NCI-H2227 (cell line): ENCODE measurements around the gene SELE.
"Not testable (repeated sequence)": the region's sequence is repeated elsewhere in the genome, so short reads cannot be mapped to it uniquely, and the experiment has no call there.

Experiments
- DNase-seq: peaks from one replicate; lab custom pipeline; 2025; ENCODE audit not compliant: unreplicated experiment; lab: John Stamatoyannopoulos, UW

The SELE gene

GRCh38 chr1:169683661-169684060 lies 50.2 kb downstream of the SELE start:
- DNase-seq, result no peak

GRCh38 chr1:169683168-169683567 lies 50.7 kb downstream of the SELE start:
- DNase-seq, result not testable (repeated sequence)

- no peak for DNase-seq
These were observed 51.8 kb downstream of the SELE start for GRCh38 chr1:169682071-169682470.

- no peak for DNase-seq
These were observed 52.7 kb downstream of the SELE start for GRCh38 chr1:169681140-169681539.

GRCh38 chr1:169680377-169681019 lies 53.4 kb downstream of the SELE start:
- no peak for DNase-seq

GRCh38 chr1:169679692-169680091 lies 54.2 kb downstream of the SELE start:
- no peak for DNase-seq

GRCh38 chr1:169676001-169676400 lies 57.9 kb downstream of the SELE start:
- DNase-seq, result no peak
